Hypothalamus (tissue), 51 donors: ENCODE measurements around the gene FMN1.

Experiments used
- DNase-seq, 51 donors: peaks; one replicate each; lab custom pipeline; 2025; lab: John Stamatoyannopoulos, UW

Gene FMN1

DNA sequence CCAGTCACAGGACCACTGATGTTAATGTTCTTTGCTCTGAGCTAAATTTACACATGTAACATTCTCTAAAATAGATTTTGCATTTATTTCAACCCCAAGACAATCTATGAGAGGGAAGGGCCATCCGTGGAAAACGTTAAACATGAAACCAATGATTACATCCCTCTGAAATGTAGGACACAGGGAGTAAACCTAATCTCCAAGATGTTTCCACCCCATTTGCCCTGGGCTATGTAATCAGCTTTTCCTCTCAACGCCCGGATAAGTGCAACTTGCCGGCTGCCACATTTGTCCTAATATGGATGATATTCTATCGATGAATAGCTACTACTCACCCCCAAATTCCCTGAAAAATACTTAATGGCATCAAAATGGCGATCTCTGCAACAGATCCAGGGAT is 6.4 kb upstream of the FMN1 start:
- DNase-seq, result no peak

DNA sequence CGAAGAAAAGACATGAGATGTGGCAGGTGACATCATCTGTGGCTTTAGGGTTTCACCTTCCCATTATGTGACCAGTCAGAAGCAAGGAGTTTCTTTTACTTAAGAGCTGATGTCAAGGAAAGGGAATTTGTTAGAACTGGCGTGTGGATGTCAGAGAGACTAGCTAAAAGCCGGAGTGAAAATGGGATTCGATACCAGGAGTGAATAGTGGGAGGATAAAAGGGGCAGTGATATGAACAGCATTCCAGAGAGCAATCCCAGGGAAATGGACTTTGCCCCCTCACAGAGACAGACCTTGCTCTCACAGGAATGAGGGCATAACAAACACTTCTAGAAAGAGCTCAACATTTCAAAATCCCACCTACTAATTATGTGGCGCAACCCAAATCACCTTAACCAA is 5.9 kb upstream of the FMN1 start:
- no peak for DNase-seq

DNA sequence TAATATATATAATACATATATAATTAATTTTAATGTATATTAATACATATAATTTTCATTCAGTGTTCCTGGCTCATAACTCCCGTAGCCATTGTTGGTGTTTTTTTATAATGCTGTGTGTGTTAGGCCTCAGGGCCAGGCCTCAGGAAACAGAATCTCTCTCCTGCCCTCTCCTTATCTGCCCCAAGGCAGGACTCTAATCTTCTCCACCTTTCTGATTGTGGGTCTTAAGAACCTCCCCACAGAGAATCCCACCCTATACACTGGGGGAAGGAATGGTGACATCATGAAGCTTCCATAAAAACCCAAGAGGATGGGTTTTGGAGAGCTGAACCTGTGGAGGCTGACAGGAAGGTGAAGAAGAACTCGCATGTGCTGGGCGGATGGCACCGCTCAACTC is 4.0 kb upstream of the FMN1 start:
- DNase-seq, result no peak

DNA sequence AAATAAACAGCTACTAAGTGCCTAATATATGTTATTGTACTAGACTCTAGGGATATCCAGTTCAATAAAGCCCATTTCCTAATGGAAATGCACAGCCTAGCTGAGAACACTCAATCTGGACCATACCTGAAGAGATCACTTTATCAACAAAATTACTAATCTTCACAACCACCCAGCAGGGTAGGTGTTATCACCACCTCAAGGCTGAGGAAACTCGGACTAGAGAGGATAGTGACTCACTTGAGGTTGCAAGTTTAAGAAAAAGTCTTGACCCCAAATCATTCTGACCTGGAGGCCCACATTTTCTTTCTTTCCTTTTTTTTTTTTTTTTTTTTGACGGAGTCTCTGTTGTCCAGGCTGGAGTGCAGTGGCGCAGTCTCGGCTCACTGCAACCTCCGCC is 3.1 kb upstream of the FMN1 start:
- no peak for DNase-seq

DNA sequence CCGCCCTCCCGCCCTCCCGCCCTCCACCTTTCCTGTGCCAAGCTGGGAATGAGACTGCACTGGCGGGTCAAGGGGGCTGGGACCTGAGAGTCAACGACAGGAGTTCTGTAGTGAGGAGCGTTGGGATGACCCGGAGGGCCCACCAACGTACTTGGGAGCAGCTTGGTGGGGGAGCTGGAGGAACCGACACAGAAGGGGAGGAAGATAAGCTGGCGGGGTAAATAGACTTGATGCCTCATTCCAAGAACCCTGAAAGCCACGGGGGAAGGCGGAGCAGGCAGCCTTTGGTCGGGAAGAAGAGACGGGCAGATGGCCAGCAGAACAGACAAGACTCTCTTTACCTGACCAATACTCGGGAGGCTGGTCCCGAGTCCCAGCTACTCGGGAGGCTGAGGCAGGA is 277 bp downstream of the FMN1 start:
- peak in 5 of 51 donors; percentile 17 to 51 (median 24) for DNase-seq

DNA sequence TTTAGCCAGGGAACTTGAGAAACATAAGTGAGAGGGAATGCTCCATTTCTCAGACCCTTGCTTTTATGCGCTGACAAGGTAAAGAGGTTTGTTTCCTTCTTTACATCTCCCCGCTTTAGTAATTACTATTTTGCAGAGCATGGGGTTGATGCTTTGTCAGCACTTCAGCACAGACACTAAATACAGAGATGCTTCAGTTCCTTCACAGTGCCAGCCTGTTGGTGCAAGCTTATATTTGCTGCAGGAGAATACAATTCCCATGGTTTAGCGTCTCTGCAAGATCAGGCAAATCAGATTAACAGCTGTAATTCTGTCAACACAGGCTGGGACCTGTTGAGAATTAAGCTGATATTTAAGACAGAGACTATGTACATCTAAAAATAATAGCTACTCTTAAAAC is 2.9 kb downstream of the FMN1 start:
- DNase-seq, result no peak

DNA sequence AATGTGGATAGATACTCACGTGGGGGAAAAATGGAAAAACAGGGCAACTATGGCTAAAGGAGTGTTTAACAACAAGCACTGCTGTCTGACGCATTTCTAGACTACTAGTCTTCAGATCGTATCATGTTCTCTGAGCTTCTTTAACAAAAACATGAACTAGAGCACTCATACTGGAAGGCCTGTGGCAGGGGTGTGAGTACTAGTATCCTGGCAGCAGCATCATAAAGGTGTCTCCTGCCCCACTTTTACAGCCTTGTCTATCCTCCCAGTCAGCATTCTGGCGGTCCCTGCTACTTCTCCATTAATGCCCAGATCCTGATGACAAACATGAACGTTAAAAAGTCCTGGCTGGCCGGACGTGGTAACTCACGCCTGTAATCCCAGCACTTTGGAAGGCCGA is 4.0 kb downstream of the FMN1 start:
- DNase-seq, result no peak

DNA sequence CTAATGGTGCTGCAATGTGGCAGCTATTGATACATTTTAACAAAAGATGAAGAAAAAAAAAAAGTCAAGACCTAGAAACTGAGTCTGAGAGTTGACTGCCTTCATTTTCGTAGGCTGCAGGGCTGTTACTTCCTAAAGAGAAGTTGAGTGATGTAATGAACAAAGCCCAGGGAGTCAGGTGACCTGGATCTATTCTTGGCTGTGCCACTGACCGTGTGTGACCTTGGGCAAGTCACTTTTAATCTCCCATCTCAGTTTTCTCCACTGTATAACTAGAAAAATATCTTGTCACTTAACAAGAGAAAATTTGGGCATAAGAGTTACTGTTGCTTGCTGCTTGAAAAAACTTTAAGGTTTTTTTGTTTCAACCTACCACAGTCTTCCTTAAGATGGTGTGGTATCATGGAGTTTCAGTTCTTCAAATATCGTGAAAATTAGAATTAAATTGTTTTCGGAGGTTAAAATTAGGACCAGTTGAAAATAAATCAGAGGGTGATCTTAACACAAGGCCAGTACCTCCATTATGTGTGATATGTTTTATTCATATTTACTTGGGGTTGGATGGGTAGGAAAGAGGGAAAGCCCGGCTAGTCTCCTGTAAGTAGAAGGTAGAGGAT is 5.8 kb downstream of the FMN1 start:
- DNase-seq, result peak in 1 of 51 donors; percentile 4

DNA sequence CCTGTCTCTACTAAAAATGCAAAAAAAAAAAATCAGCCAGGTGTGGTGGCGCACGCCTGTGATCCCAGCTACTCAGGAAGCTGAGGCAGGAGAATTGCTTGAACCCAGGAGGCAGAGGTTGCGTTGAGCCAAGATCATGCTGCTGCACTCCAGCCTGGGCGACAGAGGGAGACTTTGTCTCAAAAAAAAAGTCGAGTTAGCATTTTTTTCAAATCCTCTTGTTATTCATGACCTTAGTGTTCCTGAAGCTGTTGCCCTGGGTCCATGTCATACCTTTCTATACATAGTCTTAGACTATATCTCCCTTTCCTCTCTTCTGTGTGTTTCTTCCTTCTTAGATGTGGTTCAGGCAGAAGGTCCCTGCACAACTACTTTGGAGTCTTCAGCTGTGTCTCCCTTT is 6.4 kb downstream of the FMN1 start:
- no peak for DNase-seq

DNA sequence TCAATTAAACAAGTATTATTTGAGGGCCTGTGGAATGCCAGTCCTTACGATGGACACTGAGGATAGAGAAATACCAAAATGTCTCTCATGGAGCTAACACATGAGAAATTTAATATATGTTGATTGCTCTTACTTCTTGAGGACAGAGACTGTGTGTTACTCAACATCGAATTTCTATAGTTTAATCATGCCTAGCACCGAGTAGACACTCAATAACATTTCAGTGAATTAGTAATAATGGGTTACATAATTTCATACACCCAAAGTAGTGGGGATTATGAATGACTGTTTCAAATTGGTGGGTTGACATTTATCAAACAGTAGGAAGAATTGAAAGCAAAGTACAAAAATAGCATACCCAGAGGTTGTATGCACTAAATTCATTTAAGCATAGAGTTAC is 11.2 kb downstream of the FMN1 start:
- no peak for DNase-seq

DNA sequence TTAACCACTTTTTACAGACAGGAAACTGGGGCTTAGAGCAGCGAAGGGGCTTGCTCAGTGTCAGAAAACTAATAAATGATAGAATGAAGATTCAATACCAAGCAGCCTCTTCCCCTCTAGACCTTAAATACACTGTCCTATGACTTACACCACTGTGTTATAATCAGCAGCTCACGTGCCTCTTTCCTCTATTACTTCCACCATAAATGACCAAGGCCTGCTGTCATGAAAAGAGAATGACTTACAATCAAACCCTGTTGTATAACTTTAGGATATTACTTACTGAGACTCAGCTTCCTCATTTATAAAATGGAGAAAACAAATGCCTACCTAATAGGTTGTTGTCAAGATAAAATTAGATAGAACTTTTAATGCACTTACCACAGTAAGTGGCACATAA is 11.6 kb downstream of the FMN1 start:
- DNase-seq, result no peak

DNA sequence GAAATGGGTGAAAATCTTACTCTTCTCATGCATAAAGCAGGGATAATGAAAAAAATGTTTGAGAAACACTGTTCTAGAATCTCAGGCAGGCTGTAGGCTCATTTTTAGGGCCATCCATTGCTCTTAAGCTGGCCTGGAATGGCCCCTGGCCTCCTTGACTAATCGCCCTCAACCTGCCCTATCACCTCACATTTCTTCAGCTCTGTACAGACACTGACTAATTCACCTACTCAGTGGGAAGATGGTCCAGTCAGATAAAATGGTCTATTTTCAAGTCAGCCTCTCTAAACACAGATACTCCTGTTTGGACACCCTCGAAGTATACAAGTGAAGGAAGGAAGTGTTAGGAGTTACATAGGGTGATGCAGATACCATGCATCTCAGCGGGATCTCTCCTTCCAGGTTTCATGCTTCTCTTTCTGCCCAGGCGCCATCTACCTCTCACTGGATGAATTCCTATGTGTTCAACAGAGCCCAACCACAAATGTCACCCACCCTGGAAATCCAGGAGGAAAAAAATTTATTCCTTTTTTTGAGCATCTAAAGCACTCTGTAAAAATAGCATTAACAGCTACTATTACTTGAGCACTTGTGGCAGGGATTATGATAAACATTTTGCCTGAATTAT is 12.1 kb downstream of the FMN1 start:
- no peak for DNase-seq

DNA sequence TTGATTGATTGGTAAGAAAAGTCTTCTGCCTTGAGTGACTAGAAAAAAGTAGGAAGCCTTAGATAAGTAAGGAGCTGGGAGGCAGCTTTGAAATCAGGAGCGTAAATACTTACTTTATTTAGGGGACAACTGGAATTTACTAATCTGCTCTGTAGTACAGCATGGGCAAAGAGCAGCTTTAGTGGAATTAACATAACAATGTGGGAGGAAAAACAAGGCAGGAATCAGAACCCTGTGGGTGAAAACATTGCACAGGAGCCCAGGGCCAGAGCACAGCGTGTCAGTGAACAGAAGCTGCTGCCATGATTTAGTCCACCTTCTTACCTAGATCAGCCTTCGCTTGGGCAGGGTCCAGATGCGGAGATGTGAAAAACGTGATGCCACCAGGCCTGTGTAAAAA is 14.6 kb downstream of the FMN1 start:
- no peak for DNase-seq

DNA sequence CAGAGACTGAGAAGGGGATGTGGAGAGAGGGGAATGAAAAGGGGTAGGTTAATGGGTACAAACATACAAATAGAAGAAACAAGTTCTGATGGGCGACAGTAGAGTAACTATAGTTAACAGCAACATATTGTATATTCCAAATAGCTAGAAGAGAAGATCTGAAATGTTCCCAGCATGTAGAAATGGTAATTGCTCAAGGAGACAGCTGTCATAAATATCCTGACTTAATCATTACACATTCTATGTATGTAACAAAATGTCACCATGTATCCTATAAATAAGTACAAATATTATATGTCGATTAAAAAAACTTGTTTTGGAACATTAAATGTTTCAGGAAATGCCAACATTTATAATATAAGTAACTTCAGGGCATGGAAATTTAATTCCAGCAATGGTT is 23.3 kb downstream of the FMN1 start:
- no peak for DNase-seq

DNA sequence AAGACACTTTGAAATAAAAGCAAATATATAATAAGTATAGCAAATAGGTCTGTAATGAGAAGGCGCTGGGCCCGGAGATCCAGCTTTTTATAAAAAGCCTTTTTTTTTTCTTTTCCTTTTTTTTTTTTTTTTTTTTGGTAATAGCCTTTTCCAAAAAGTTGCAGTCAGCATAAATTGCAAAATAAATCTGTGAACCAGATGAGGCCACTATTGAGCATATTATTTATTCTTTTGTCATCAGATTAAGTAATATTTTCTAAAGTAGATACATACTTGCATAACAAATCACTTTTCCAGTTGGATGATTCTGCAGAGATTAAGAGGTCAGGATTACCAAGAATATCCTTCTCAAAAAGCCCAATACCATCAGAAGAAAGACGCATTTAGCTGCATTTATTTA is 24.9 kb downstream of the FMN1 start:
- DNase-seq, result no peak

DNA sequence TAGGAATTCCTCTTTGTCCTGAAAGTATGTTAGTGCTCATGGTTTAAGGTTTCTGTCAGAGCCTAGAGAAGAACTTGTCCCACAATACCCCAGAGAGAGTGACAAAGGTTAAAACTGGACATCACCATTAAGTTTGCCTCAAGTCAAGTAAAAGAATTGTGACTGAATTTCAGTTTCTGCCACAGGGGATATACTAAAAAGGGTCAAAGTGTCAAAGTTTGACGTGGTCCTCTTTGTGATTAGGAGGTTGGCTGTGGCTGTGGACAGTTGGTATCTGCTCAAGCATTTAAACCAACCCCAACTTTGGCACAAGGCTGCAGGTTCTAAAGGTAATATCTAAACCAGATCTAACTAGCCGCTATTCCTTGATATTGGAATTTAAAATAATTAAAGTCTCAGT is 26.1 kb downstream of the FMN1 start:
- no peak for DNase-seq

DNA sequence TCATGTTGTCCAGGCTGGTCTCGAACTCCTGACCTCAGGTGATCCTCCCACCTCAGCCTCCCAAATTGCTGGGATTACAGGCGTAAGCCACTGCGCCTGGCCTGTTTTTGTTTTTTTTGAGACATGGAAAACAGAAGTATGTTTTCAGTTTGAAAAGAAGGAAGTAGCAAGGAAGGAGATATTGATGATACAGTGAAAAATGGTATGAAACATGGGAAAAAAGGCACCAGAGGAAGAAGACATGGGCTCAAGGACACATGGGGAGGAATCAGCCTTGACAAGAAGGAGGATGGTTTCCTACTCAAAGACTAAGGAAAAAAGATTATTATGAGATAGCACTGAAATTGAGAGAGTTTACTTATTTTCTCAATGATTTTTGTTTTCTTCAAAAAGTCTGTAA is 30.7 kb downstream of the FMN1 start:
- no peak for DNase-seq

DNA sequence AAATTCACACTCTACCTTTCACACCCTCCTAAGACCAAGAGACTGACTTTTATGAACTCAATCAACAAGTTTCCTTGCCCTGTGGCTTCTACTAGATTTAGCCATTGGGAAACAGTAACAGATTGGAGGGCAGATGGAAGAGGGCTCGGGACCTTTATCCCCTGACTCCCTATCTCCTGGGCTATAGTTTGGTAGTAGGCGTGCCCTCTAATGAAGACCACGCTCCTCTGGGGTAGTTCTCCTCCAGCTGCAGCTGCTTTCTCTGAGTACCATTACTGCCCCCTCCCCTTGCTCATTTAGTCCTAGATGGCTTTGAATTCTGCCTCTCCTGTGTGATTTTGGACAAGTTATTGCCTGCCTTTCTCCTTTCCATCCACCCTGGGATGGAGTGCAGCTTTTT is 33.3 kb downstream of the FMN1 start:
- no peak for DNase-seq

DNA sequence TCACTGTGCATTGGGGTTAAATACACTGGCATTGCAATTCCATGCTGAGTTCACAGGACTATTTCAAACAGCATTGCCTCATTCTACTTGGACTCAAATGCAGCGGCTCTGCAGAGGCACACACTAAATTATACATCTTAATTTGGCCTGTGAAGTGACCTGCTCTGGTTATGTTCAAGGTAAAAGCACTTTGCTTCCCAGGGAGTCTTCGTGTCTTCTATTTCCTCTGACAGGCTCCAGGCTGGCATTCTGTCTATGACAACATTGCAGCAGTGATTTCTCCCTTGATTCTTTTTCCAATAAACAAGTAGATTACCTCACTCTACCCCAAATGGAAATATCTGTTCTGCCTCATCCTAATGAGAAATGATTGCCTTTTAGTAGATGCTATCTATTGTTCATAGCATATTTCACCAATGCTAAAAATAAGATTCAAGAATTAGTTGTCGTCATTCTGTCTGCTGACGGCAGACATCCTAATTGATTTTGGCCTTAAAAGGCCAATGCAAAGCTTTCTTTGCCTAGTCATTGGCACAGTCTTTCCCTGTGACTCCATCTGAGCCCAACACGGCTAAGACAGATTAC is 33.8 kb downstream of the FMN1 start:
- no peak for DNase-seq

DNA sequence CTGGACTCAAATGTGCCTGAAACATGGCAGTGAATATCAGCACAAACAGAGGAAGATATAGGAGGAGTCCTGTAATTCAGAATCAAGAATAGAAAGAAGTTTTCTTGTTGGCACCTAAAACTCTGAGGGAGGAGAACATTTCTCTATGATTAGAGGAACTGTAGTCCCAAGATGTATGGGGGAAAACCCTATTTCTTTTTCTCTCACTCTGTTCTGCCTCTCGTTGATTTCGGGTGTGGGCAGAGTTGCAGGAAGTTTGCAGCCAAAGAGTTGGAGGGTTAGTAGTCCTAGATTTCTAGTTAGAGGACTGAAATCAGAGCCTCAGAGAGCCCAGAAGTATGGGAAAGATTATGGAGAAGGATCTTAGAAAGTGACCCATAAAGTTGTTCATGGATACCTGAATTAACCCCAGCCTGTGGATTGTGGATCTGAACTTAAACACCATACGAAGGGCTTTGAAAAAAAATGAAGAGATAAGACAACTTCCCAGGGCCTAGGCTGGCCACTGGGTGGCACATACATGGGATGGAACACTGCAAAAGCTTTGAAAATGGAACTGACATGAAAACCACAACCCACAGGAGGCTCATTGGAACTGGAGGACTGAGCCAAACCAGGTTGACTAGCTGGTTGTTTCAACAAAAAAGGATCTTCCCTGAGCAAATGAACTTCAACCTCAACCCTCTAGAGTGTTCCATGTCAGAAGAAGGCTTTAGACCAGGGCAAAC is 34.6 kb downstream of the FMN1 start:
- DNase-seq, result no peak

DNA sequence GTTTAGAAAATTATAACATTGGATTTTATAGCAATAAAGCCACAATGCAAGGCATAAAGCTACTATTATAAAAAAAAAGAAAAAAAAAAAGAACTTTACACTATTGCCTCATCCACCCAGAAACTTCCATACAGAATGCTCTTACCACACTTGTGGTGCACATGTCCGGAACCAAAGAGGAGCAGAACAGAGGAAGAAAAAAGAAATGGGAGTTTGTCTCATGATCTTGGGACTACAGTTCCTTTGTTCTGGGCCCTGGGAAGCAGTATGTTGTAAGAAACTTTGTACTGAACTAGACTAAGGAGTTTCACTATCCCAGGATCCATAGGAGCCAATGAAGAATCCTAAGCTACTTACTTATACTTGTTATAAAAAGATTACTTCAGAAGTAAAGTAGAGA is 36.1 kb downstream of the FMN1 start:
- DNase-seq, result no peak
